Brain pericyte (primary cell): ENCODE data around the gene CA5B.
A peak's percentile ranks its signal among the peaks of the same experiment; 100 is the strongest.
"Not testable (repeated sequence)": the region's sequence is repeated elsewhere in the genome, so short reads cannot be mapped to it uniquely, and the experiment has no call there.

Experiments
- DNase-seq: peaks from one replicate; pipeline ENCODE4 v3.0.0-alpha.2; 2012; ENCODE audit warnings: low read depth, low spot score

Gene CA5B, protein sequence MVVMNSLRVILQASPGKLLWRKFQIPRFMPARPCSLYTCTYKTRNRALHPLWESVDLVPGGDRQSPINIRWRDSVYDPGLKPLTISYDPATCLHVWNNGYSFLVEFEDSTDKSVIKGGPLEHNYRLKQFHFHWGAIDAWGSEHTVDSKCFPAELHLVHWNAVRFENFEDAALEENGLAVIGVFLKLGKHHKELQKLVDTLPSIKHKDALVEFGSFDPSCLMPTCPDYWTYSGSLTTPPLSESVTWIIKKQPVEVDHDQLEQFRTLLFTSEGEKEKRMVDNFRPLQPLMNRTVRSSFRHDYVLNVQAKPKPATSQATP

DNA sequence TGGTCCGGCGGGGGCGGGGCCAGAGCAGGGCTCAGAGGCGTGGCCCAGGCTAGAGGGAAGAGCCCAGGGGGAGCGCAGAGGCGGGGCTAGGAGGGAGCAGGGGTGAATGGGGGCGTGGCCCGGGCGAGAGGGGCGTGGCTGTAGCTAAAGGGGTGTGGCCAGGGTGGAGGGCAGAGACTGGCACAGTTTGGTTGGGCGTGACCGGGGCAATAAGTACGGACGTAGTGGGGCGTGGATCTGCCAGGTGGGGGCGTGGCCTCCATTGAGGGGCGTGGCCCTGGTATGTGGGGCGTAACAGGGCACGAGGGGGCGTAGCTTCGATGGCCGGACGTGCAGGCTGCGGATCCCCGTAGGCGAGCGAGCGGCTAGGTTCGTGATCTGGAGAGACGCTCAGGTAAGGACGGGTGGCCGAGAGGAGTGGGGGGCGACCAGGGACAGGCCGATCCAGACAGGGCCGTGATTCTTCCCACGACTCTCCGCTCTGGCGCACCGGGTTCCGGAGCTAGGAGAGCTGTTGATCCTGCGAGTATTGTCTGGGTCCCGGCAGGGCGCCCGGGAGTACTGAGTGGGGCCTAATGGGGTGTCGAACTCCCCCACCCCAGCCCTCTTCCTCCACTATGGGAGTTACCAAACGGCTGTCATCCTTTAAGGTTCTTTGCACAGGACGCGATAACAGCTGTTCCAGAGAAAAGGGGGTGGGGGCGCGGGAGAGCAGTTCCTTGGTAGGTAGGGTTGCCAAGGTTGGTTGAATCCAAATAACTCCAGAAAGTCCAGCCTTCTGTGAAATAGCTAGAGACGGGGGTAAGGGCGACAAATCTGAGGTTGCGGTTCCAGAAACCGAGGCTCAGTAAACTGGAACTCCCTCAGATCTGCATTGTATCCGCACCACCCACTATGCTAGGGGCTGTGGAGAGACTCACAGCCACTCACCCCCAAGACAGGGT, at the start of gene CA5B:
TSS of gene CA5B (plus strand) at position 312 of the 944 bp plus-strand sequence. CDS start 11,754 bp downstream, outside the sequence.
- DNase-seq, result peak; percentile 71

DNA sequence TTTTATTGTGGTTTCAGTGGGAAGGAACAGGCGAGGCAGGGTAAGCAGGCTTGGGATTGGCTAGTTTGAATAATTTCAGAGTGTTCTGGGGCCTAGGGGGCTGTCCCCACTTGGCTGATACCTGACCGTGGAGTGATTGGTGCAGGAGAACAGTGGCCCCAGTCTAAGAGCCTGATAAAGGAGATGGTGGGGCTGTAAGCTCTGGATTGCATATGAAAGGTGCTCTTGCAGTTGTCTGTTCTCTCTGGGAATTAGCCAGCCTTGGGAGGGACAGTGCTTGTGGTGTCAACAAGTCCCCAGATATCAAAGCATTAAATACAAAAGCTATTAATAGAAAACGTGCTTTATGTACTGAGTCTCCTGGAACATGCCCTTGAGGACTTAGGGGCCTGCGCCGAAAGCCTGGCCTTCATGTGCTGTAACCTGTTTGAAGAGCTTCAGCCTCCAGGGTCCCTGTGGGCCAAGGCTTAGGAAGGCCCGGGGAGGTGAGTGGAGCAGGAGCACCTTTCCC, 43.1 kb upstream of the CA5B start:
- DNase-seq, result no peak

GRCh38 chrX:15696516-15696915, 41.6 kb upstream of the CA5B start:
- DNase-seq, result no peak

DNA sequence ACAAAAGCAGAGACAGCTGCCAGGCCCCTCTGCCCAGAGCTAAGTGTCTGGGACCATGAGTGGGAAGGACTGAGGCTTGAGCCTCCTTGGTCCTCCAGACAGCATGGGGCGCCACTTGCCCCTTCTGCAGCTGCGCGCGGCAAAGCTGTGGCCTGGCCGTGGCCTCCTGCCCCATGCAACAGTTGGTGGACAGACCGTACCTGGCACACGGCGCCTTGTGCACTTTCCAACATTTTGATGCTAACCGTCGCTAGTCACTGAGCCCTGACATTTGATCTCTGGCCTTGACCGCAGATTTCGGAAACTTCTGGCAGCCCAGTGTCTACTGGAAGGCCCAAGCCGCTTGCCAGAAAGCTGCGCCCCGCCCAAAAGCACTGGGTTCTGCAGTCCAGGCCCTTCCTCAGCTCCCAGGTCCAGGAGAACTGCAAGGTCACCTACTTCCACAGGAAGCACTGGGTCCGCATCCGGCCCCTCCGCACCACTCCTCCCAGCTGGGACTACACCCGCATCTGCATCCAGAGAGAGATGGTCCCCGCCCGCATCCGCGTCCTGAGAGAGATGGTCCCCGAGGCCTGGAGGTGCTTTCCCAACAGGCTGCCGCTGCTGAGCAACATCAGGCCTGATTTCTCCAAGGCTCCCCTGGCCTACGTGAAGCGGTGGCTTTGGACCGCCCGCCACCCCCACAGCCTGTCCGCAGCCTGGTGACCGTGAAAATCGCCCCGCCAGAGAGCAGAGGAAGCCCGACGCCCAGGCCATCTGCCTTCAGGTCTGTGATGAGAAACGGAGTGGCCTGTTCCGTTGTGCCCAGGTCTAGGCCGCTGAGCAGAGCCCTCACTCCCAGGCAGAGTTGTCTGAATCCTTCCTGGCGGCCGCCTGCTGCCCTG, 35.3 kb upstream of the CA5B start:
- no peak for DNase-seq

DNA sequence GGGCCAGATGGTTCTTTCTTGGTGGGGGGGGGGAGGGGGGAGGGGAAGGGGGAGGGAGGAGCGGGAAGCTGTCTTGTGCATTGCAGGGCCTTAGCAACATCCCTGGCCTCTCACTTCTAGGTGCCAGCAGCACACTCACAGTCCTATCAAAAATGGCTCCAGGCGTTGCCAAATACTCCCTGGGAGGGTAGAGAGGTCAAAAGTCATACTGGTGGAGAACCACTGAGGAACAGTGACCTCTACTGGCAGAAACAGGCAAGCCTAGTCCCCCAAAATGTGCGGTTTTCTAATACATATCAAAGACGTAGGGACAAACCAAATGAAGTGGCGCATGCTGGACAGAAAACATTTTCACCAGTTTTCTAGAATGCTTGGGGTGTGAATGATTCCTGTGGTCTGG, 34.3 kb upstream of the CA5B start:
- DNase-seq, result not testable (repeated sequence)

- DNase-seq, result not testable (repeated sequence)
Measured at GRCh38 chrX:15704273-15704672, 33.8 kb upstream of the CA5B start.

DNA sequence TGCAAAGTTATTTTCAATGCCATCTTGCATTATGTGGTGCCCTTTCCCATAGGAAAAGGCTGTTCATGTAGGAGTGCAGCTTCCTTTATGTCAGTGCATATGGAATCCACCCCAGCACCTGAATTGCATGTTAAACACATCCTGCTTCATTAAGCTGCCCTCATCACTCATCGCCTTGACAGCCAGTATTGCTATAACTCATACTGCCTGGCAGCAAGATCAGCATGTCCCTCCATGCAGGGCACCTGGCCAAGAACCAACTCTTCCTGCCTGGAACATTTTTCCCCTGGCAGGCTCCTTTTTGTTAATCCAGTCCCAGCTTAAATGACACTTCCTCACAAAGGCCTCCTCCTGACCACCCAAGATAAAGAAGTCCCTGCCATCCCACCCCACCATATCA, 23.5 kb upstream of the CA5B start:
- no peak for DNase-seq

GRCh38 chrX:15718283-15718970, 19.6 kb upstream of the CA5B start:
- DNase-seq, result no peak

DNA sequence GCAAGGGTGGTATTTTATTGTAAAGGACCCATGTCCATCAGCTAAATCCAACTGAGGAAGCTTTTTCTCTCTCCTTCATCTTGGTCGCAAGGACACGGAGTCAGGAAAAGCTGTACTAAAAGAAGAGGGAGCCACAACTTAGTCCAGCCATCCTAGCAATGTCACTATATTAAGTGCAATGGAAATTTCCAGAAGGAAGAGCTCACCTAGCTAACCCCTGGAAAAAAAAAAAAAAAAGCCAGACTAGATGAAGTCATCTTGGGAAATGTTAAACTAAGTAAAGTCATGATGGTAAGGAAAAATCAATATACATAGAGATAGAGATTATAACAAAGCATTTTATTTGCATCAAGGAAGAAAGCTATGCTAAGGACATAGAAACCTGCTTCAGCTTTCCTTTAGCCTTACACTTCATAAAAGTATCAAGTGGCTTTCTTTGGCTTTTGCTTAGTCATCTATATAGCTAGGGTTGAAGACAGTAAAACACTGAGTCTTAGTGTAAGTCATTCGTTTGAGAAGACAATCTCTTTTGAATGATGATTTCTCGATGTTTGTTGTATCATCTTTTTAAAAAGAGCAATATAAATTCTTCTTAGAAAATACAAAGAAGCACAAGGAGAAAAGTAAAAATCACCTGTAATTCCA, 18.6 kb upstream of the CA5B start:
- no peak for DNase-seq

DNA sequence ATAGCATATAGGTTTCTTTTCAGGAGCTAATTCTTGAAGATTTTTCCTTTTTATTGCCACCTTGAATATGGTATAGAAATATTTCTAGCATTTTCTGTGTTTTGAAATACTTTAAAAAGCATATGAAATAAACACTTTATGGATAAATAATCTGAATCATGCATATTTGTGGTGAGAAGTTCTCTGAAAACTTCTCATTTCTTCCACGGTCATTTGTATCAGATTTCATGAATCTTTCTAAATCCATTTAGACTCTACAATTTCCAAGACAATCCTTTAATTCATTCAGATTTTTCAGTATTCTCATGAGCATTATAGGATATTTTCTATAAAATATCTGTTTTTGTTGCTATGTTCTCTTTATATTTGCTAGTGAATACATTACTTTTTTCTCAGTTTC, 16.2 kb upstream of the CA5B start:
- DNase-seq, result no peak

DNA sequence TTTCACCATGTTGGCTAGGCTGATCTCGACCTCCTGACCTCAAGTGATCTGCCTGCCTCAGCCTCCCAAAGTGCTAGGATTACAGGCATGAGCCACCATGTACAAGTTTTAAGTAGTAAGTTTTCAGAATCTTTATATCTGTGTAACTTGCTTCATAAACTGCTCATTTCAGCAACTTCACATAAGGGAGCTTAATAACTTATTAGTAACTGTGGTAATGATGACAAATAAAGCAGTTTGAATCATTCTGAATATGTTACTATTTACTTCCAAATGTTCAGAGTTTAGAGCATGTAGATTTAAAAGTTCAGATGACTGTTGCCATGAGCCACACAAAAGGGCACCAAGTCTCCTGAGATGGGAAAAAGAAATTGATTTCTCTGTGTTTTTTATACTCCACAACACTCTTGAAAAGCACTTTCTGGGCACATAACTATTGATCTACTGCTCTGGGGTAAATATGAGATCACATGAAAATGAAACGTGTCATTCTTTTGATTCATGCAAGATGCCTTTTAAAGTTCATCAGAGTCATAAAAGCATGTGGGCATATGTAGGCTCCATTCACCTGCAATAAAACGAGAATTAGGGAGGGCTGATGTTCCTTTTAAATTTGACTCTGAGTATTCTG, 14.1 kb upstream of the CA5B start:
- DNase-seq, result no peak

DNA sequence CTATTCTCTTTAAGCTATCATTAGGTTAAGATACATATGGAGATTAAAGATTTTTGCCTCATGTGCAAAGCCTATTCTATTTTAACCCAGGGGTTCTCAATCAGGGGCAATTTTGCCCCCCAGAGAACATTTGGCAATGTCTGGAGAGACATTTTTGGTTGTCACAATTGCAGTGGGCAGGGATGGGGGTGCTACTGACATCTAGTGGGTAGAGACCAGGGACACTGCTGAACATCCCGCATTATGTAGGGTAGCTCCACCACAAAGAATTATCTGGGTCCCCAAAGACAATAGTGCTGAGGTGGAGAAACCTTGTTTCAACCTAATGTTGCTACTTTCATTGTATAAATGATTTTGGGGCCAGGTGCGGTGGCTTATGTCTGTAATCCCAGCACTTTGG, 13.2 kb upstream of the CA5B start:
- no peak for DNase-seq

DNA sequence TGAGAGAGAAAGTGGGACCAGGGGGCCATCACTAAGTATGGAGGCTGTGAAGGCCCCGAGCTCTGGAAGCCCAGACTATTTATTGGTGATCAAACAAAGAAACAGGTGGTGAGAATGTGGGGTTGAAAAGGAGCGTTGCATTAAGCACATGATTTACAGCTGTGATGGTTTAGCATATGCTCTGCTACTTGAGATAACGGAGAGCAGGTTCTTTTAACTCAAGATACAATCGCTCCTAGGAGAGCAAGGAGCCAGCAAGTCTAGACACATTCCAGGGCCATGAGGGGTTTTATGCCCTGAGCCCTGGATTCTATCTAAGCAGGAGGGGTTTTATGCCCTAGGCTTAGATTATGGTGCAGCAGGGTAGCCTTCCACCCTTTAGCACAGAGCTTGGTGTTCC, 6.7 kb upstream of the CA5B start:
- not testable (repeated sequence) for DNase-seq

DNA sequence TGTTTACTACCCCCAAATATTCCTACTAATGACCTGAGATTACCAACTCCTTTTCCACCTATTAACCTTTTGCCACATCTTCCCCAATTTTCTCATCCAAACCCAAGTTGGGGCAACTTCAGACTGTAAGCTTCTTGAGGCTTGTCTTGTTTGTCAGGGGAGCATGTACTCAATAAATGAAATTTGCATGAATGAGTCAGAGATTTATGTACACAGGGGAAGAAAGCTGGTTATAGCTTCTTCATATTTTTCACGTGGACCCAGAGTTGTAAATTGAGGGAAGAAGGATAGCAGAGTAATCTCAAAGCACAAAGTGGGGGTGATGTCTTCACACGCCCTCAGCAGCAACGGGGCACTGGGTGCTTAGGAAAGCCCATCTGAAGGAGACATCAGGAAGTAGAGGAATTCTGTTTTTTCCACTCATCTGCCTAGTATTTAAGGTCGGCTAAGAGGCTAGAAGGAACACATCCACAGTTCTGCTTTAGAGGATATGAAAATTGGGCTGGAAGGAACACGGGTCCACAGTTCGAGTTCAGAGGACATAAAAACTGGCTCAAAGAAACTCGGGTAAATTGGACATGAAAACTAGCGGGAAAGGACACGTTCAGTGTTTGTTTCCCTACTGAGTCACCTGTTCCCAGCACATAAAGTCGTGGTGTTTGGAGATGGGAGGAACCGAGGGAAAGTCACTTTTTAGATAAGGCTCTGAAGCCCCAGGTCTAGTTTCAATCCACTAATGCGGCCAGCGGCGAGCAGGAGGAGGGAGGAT, 696 bp upstream of the CA5B start:
- no peak for DNase-seq

DNA sequence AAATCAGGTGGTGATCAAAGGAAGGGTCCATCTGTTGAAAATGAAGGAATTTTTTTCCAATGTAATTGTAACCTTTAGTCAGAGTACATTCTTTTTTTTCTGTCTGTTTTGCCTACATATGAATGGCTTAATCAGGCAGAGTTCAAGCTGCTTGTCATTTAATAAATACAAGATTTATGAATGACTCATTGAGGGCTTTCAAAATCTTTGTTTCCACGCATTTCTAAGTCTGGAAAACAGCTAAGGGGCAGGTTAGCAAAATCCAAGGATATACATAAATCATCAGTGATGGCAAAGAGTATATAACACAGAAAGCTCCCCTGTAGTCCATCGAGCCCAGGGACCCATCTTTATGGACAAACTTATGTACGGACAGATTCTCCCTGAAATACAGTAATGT, 1.8 kb downstream of the CA5B start:
- DNase-seq, result no peak

- no peak for DNase-seq
Measured at GRCh38 chrX:15744181-15744867, 6.3 kb downstream of the CA5B start.

DNA sequence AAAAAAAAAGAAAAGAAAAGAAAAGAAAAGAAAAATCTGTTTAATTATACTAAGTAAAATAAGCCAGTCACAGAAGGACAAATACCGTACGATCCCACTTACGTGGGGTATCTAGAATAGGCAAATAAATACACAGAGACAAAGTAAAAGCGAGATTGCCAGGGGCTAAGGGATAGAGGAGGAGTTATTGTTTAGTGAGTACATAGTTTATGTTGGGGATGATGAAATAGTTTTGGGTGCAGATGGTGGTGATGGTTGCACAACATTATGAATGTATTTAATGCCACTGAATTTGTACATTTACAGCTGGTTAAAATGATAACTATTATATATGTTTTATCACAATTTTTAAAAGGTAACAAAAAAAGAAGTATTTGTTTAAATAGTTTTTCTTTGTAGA, 7.1 kb downstream of the CA5B start:
- no peak for DNase-seq

- DNase-seq, result not testable (repeated sequence)
Measured at GRCh38 chrX:15746651-15747050, 8.6 kb downstream of the CA5B start.
